HepG2 (cell line): ENCODE results near the gene BMPR2. TPM values are rescaled to one million over a fixed set of nuclear protein-coding genes. Genes with fewer than 3 reads are reported as not detected.
A peak's percentile ranks its signal among the peaks of the same experiment; 100 is the strongest.

Experiments used
- CENPBD1 ChIP-seq: sonication (generic); formaldehyde crosslinking; IDR thresholded peaks from 2 replicates; pipeline ENCODE4 v1.8.0; 2022; ENCODE audit warnings: missing genetic modification reagents, low read depth, mild to moderate bottlenecking, borderline replicate concordance
- CREB1 ChIP-seq, 2 experiments: fragments of 450-650 bp in 1 of 2; IDR thresholded peaks; 2 replicates each; pipeline ENCODE4 v1.6.1; 2016 to 2017; ENCODE audit warnings: control low read depth in 1 of 2, mild to moderate bottlenecking in 1 of 2, missing compliant biosample characterization in 1 of 2, missing genetic modification characterization in 1 of 2
- DMTF1 ChIP-seq: sonication (generic); formaldehyde crosslinking; IDR thresholded peaks from 2 replicates; pipeline ENCODE4 v1.4.0; 2020; ENCODE audit warnings: mild to moderate bottlenecking, missing genetic modification reagents
- FOXA1 ChIP-seq, 2 experiments: fragments of 450-650 bp in 1 of 2; sonication (generic) in 1 of 2; formaldehyde crosslinking in 1 of 2; IDR thresholded peaks; 2 replicates each; pipeline versions ENCODE4 v1.4.0 to v1.6.1; 2016 to 2020; ENCODE audit warnings: missing genetic modification reagents in 1 of 2
- HNF1B ChIP-seq: sonication (generic); formaldehyde crosslinking; IDR thresholded peaks from 2 replicates; pipeline ENCODE4 v1.5.1; 2020; ENCODE audit warnings: mild to moderate bottlenecking, moderate library complexity, missing genetic modification reagents
- TFDP1 ChIP-seq: IDR thresholded peaks from 2 replicates; pipeline ENCODE4 v1.6.1; 2016; ENCODE audit warnings: missing compliant biosample characterization, missing genetic modification reagents, borderline replicate concordance
- TGIF2 ChIP-seq: IDR thresholded peaks from 2 replicates; pipeline ENCODE4 v1.6.1; 2016; ENCODE audit warnings: control low read depth, missing compliant biosample characterization
- THAP11 ChIP-seq: IDR thresholded peaks from 2 replicates; pipeline ENCODE4 v1.6.1; 2016; ENCODE audit warnings: missing biosample characterization, missing genetic modification reagents
- USF2 ChIP-seq, 2 experiments: sonication (generic) in 1 of 2; formaldehyde crosslinking in 1 of 2; IDR thresholded peaks; 2 replicates each; pipeline versions ENCODE4 v1.5.1 to v1.6.1; 2011 to 2020; ENCODE audit warnings: borderline replicate concordance in 1 of 2, low read depth in 1 of 2, low read length in 1 of 2, mild to moderate bottlenecking in 1 of 2, missing genetic modification reagents in 1 of 2, moderate library complexity in 1 of 2
- ZGPAT ChIP-seq: IDR thresholded peaks from 2 replicates; pipeline ENCODE4 v1.6.1; 2016; ENCODE audit warnings: mild to moderate bottlenecking
- ZMAT5 ChIP-seq: sonication (generic); formaldehyde crosslinking; IDR thresholded peaks from 2 replicates; pipeline ENCODE4 v1.5.0; 2020; ENCODE audit warnings: mild to moderate bottlenecking, low read depth, missing genetic modification reagents, borderline replicate concordance
- ZNF503 ChIP-seq: sonication (generic); formaldehyde crosslinking; IDR thresholded peaks from 2 replicates; pipeline ENCODE4 v1.4.0; 2020; ENCODE audit warnings: missing genetic modification reagents
- ZNF614 ChIP-seq: IDR thresholded peaks from 2 replicates; pipeline ENCODE4 v1.6.1; 2018; ENCODE audit warnings: missing biosample characterization, missing genetic modification reagents, inconsistent platforms, borderline replicate concordance
- ZSCAN21 ChIP-seq: sonication (generic); formaldehyde crosslinking; IDR thresholded peaks from 2 replicates; pipeline ENCODE4 v1.8.0; 2022; ENCODE audit warnings: mild to moderate bottlenecking, missing genetic modification reagents, moderate library complexity, borderline replicate concordance
- polyA plus RNA-seq, 8 experiments: library from polyadenylated mRNA; depleted of rRNA in 3 of 8; stranded (reverse) in 7 of 8; unstranded in 1 of 8; fragments of >200 nt; fragmentation: Illumina TruSeq in 4 of 8; extraction: Trizol in 4 of 8; gene quantifications; 2 replicates each; pipeline versions ENCODE4 v1.2.1 to v1.2.3, GENCODE V29; 2011 to 2016; ENCODE audit warnings: low read depth in 4 of 8, missing spikeins in 1 of 8, mixed read lengths in 1 of 8; ENCODE audit not compliant: insufficient read depth in 1 of 8
- total RNA-seq, 5 experiments: library from RNA; depleted of rRNA; stranded (reverse); fragments of >200 nt; fragmentation: Illumina TruSeq; extraction: Trizol; gene quantifications; 2 replicates each; pipeline ENCODE4 v1.2.3, GENCODE V29; 2016; ENCODE audit warnings: low read depth in 1 of 5

Gene BMPR2
- total and polyA plus RNA-seq, 2 of the 13 experiments (the other 11 are each of a cell fraction or from before 2014, with no cell fraction given), result 5.5 to 10.3 TPM

- peak; percentile 57; the same call in 1 of the 2 replicates for TF ChIP-seq TFDP1 (CRISPR knock-in tag)
- no peak for TF ChIP-seq CENPBD1
- TF ChIP-seq ZMAT5 (CRISPR knock-in tag), result no peak
- peak; percentile 53; the same call in 1 of the 2 replicates for TF ChIP-seq ZNF614 (CRISPR knock-in tag)
- peak; percentile 40 for TF ChIP-seq USF2 (IDR thresholded peaks at IDR 0.05; ENCODE audit: low read depth, low read length)
- TF ChIP-seq USF2 (CRISPR knock-in tag; IDR thresholded peaks at IDR 0.05; ENCODE audit: borderline replicate concordance), result no peak
- TF ChIP-seq HNF1B (CRISPR knock-in tag), result no peak
- TF ChIP-seq CREB1 (IDR thresholded peaks at IDR 0.05), result no peak
- TF ChIP-seq CREB1 (CRISPR knock-in tag; IDR thresholded peaks at IDR 0.05), result peak; percentile 55; the same call in 1 of the 2 replicates
- TF ChIP-seq DMTF1 (CRISPR knock-in tag), result no peak
- peak; percentile 54; the same call in 1 of the 2 replicates for TF ChIP-seq ZGPAT (CRISPR knock-in tag)
- peak; percentile 39; the same call in 1 of the 2 replicates for TF ChIP-seq THAP11 (CRISPR knock-in tag)
- TF ChIP-seq ZSCAN21 (CRISPR knock-in tag), result no peak
- no peak for TF ChIP-seq ZNF503 (CRISPR knock-in tag)
- TF ChIP-seq FOXA1 (IDR thresholded peaks at IDR 0.05), result no peak
- peak; percentile 64 for TF ChIP-seq FOXA1 (CRISPR knock-in tag; IDR thresholded peaks at IDR 0.05)
- TF ChIP-seq TGIF2 (CRISPR knock-in tag), result peak; percentile 71
These were observed 36.9 kb upstream of the BMPR2 start (continued) for GRCh38 chr2:202339071-202339870.
